GM19023 (cell line): ENCODE measurements around the gene IGFALS.
"Not testable (repeated sequence)": the region's sequence is repeated elsewhere in the genome, so short reads cannot be mapped to it uniquely, and the experiment has no call there.

Experiments
- ATAC-seq: cut with Tn5 transposase; IDR thresholded peaks from one replicate; pipeline ENCODE4 v1.9.1; 2021; ENCODE audit warnings: mild to moderate bottlenecking, moderate library complexity; ENCODE audit not compliant: unreplicated experiment

The IGFALS gene

DNA sequence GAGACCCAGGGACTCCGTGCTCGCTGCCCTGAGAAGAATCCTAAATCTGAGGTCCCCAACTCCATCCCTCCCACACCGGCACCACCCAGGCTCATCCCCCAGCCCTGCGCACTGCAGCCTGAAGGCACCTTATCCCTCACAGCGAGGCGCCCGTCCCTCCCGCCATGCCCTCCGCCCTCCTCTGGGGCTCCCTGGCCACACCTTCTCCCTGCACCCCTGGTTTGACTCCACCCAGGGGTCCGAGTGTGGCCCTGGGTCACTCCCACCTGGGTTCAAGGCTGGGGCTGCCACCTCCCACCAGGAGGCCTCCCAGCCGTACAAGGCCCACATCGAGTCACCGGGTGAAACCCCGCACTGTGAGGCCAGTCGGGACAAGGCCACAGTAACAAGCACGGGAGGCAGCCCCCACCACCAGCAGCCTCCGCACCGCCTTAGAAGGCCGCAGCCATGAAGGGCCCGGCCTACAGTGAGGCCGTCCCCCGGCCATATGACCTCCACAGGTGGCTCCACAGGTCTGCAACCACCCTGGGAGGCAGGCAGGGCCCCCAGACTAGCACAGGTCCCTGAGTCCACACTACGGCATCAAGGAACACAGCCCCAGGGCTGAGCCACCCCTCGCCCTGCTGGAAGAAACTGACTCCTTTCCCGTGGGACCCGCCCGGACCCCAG is 24.8 kb upstream of the IGFALS start:
- ATAC-seq: no peak

GRCh38 chr16:1817716-1818115 is 24.2 kb upstream of the IGFALS start:
- no peak for ATAC-seq

- no peak for ATAC-seq
Observed at GRCh38 chr16:1817276-1817589, 23.7 kb upstream of the IGFALS start.

- no peak for ATAC-seq
Observed at GRCh38 chr16:1816396-1817275, 23.1 kb upstream of the IGFALS start.

GRCh38 chr16:1815461-1815860 is 22.0 kb upstream of the IGFALS start:
- no peak for ATAC-seq

- no peak for ATAC-seq
Observed at GRCh38 chr16:1812732-1813163, 19.2 kb upstream of the IGFALS start.

DNA sequence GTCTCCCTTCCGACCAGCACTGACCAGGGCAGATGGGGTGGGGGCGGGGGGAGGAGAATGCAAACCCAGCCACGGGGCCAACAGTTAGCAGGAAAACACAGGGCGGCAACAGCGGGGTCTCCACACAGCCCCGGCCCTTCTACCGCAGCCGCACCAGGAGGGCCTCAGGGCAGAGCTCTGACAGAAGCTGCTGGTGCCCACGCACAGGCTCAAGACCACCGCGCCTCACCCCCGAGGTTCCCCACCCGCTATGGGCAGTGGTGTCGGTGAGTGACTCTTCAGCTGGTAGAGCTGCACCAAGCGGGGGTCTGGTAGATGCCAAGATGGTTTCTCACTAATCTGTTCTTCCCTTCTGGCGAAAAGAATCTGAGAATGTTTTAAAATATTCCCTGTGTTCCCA is 17.0 kb upstream of the IGFALS start:
- no peak for ATAC-seq

DNA sequence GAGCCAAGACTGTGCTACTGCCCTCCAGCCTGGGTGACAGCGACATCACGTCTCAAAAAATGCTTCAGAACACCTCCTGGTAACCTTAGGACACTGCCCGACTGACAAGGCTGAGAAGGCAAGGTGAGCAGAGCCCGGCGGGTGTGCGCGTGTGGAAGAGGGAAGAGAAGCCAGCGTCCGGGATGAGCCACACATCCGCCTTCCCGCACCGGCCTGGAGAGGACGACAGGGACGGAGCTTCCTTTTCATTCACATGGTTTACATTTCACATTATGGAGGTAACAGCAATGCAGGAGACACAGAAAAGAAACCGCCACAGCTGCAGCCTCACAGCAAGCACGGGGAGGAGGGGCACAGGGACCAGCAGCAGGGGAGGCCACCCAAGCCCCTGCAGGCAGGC is 16.6 kb upstream of the IGFALS start:
- no peak for ATAC-seq

DNA sequence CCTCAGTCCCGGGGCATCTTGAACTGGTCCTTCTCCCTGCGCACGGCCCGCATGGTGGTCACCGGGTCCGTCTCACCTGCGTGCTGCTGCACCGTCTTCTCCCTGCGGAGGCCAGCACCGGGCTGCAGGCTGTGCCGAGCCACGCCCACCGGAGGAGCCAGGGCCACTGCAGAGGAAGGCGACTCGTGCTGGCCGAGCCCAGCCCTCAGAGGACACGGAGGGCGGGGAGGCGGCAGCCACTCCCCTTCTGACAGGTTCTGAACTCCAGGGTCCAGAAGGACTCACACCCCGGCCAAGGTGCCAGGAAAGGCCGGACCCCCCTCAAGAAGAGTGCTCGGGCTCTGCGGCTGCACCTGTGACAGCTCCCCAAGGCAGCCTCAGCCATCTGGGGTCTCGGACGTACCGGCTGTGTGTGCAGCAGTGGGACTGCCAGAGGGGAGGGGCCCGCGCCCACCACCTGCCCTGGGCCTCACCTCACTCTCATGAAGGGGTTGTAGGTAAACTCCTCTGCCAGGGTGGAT is 15.8 kb upstream of the IGFALS start:
- ATAC-seq: no peak

GRCh38 chr16:1808691-1809090 is 15.2 kb upstream of the IGFALS start:
- no peak for ATAC-seq

DNA sequence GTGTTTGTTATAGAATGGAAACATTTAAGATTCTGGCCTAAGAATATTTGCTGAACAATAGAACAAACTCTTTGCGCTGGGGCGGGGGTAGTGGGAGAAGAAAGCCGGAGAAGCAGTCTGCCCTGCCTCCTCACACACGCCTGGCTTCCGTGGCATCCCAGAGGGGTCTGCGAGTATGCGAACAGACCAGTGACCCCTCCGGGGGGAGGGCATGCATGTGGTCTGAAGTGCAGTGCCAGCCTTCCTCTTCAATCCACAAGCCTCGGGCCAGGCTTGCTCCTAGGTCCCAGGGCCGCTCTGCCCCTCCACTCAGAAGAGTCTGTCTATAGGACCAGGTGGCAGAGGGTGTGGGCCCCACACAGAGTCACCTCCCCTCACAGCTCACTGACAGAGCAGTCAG is 14.1 kb upstream of the IGFALS start:
- ATAC-seq: no peak

- ATAC-seq: no peak
Observed at GRCh38 chr16:1800701-1801100, 7.2 kb upstream of the IGFALS start.

DNA sequence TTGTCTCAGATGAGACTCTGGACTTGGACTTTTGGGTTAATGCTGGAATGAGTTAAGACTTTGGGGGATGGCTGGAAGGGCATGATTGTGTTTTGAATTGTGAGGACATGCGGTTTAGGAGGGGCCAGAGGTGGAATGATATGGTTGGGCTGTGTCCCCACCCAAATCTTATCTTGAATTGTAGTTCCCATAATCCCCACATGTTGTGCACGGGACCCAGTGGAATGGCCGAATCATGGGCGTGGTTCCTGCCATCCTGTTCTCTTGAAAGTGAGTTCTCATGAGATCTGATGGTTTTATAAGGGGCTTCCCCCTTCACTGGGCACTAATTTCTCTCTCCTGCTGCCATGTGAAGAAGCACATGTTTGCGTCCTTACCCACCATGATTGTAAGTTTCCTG is 5.8 kb upstream of the IGFALS start:
- ATAC-seq: not testable (repeated sequence)

- no peak for ATAC-seq
Observed at GRCh38 chr16:1794908-1795666, 1.6 kb upstream of the IGFALS start.

DNA sequence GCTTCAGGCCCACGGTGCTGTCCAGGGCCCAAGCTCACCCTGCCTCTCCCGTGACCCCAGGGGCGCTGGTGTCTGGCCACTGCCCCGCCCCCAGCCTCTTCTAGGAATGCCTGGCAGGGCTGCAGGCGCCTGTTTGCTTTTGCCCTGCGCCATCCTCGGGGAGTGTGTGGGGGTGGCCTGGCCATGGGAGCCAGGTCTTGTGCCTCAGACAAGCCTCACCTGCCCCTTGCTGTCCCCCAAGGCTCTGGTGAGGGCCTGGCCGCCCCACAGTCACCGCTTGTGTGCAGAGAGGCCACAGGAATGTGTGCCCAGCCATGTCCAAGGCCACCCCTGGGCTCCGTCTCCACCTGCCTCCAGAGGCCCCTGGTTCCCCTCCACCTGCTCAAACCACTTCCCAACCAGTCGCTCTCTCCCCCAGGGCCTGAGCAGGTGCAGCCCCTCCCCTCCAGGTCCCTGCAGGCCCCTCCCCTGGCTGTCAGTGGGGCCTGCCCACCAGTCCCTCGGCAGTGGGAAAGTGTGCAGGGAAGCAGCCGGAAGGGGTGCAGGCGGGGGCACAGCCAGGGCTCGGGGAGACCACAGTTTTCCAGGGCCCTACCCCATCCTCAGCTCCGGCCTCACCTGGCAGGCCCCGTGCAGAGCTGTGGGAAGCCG is 841 bp upstream of the IGFALS start:
- ATAC-seq: no peak

DNA sequence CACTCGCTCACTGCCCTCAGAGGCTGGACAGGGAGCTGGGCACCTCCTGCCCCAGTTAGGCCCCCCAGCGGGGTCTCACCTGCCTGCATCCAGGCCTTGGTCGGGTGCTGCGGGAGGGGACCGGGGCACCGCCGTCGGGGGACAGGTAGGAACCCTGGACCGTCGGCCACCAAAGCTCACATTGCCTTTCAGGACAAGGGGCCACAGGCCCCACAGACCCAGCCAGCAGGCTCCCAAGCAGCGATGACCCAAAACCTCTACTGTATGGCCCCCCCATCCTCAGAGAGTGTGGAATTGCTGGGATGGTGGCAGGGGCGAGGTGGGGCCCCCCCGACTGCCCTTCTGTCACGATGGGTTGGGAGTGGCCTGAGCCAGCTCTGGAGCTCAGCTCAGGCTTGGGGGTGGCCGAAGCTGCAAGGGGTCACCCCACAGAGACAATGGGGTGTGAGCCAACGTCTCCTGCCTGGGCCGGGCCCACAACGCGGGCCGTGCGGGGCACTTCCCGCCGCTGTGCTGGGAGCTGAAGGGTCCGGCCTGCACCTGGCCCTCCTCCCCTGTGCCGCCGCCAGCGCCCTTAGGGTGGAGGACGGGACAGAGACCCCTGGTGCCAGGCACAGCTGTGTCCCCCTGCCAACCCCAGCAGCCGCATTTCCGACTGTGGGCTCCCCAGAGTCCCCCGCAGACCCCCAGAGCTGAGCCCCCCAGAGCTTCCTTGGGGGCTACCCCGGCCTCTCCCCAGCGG is 498 bp downstream of the IGFALS start:
- no peak for ATAC-seq

GRCh38 chr16:1791943-1792812 is 1.3 kb downstream of the IGFALS start:
- ATAC-seq: no peak

DNA sequence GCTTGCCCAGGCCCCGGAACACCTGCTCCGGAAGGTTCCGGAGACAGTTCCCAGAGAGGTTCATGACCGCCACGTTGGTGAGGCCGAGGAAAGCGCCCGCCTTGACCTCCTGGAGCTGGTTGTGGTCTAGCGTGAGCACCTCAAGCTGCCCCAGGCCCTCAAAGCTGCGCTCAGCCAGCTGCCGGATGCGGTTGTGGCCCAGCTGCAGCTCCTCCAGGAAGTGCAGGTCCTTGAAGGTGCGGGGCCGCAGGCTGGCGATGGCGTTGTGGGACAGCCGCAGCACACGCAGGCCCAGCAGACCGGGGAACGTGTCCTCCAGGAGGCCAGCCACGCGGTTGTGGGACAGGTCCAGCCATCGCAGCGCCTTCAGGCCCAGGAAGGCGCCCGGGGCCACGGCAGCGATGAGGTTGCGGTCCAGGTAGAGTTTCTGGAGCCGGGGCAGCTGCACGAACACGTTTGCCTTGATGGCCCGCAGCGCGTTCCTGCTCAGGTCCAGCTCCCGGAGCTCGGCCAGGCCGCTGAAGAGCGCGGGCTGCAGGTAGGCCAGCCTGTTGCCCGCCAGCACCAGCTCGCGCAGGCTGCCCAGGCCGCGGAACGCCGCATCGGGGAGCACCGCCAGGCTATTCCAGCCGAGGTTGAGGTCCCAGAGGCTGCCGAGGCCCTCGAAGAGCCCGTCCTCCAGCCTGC is 2.1 kb downstream of the IGFALS start:
- no peak for ATAC-seq
